HG02852 (cell line): Measurements from ENCODE around the gene EIF5A.
A peak's percentile ranks its signal among the peaks of the same experiment; 100 is the strongest.

Experiments
- ATAC-seq: cut with Tn5 transposase; IDR thresholded peaks from one replicate; pipeline ENCODE4 v1.9.1; 2021; ENCODE audit warnings: mild to moderate bottlenecking, moderate library complexity; ENCODE audit not compliant: unreplicated experiment

Gene EIF5A

GRCh38 chr17:7306911-7307685 lies at the start of gene EIF5A:
EIF5A (plus strand) TSS chr17:7307628; CDS start chr17:7309636, 2,008 bp downstream.
- ATAC-seq: peak; percentile 62

GRCh38 chr17:7258731-7259554 lies 48.5 kb upstream of the EIF5A start:
- no peak for ATAC-seq

GRCh38 chr17:7259555-7259889 lies 47.9 kb upstream of the EIF5A start:
- ATAC-seq: no peak

GRCh38 chr17:7260151-7260550 lies 47.3 kb upstream of the EIF5A start:
- ATAC-seq: no peak

GRCh38 chr17:7260651-7261378 lies 46.6 kb upstream of the EIF5A start:
- ATAC-seq: no peak

GRCh38 chr17:7261379-7262191 lies 45.8 kb upstream of the EIF5A start:
- ATAC-seq: no peak

GRCh38 chr17:7262192-7262934 lies 45.1 kb upstream of the EIF5A start, which contains the start of gene CLDN7:
CLDN7 (minus strand) TSS chr17:7262478; CDS start chr17:7262043, 435 bp downstream.
- ATAC-seq: no peak

- no peak for ATAC-seq
These were observed 44.3 kb upstream of the EIF5A start for GRCh38 chr17:7262935-7263800.

GRCh38 chr17:7263801-7264078 lies 43.7 kb upstream of the EIF5A start:
- ATAC-seq: no peak

GRCh38 chr17:7266784-7267183 lies 40.6 kb upstream of the EIF5A start:
- no peak for ATAC-seq

GRCh38 chr17:7279448-7279847 lies 28.0 kb upstream of the EIF5A start:
- no peak for ATAC-seq

- peak; percentile 60 for ATAC-seq
These were observed 26.8 kb upstream of the EIF5A start for GRCh38 chr17:7280519-7281073.

GRCh38 chr17:7281074-7281952 lies 26.1 kb upstream of the EIF5A start, which contains the start of gene SLC2A4:
SLC2A4 (plus strand) TSS chr17:7281718; CDS start chr17:7281935, 217 bp downstream.
- peak; percentile 70 for ATAC-seq

GRCh38 chr17:7281953-7282751 lies 25.3 kb upstream of the EIF5A start:
- no peak for ATAC-seq

GRCh38 chr17:7282752-7283321 lies 24.6 kb upstream of the EIF5A start:
- ATAC-seq: no peak

- no peak for ATAC-seq
These were observed 23.8 kb upstream of the EIF5A start for GRCh38 chr17:7283471-7284216.
